ENCODE data around the gene KCNMB2. TPM values are rescaled to one million over a fixed set of nuclear protein-coding genes. Genes with fewer than 3 reads are reported as not detected.
A peak's percentile ranks its signal among the peaks of the same experiment; 100 is the strongest.

KCNMB2 gene
- total and polyA plus RNA-seq, 8 donors, result 0.48 to 3.7 (median 1.8) TPM; not detected in 4

DNA sequence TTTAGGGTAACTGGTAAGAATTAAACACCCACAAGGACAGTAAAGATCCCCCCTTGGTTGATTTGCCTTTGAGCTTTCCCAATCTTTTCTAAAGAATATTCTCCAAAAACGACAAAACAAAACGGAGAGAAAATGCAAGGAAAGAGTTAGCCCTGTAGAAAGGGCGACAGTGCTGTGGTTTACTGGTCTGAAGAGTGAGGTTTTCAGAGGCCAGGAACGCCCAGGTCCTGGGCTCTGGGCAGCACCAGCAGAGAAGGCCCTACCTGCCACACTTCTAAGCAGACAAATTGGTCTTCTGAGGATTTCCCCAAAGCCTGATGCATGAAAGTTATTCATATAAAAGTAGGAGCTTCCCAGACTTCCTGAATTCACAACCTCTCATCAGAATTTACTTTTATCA is 119.3 kb downstream of the KCNMB2 start:
- Histone ChIP-seq H3K4me1 (peaks cover 0 to 4% (median 0%) of the 10 kb centered on the region in 4 donors), H3K4me3 (no peak overlapping the region), H3K27me3 (no peaks in the 10 kb centered on the region), H3K27ac (no peak overlapping the region), H3K9me3 (peaks cover 0 to 15% (median 4%) of the 10 kb centered on the region in 4 donors), H3K36me3 (no peaks in the 10 kb centered on the region)
- intact Hi-C loops (cut with DNase I; ENCODE audit: low total_unique reads), result no loop called here
- WGBS, 5 donors, result 71 to 88% (median 83%) methylated on average over 4 of the region's 4 CpGs
- TF ChIP-seq POLR2A (IDR thresholded peaks at IDR 0.05), result no peak
- TF ChIP-seq, protein P1, sequence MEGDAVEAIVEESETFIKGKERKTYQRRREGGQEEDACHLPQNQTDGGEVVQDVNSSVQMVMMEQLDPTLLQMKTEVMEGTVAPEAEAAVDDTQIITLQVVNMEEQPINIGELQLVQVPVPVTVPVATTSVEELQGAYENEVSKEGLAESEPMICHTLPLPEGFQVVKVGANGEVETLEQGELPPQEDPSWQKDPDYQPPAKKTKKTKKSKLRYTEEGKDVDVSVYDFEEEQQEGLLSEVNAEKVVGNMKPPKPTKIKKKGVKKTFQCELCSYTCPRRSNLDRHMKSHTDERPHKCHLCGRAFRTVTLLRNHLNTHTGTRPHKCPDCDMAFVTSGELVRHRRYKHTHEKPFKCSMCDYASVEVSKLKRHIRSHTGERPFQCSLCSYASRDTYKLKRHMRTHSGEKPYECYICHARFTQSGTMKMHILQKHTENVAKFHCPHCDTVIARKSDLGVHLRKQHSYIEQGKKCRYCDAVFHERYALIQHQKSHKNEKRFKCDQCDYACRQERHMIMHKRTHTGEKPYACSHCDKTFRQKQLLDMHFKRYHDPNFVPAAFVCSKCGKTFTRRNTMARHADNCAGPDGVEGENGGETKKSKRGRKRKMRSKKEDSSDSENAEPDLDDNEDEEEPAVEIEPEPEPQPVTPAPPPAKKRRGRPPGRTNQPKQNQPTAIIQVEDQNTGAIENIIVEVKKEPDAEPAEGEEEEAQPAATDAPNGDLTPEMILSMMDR (IDR thresholded peaks at IDR 0.05), result no peak
- no peak for TF ChIP-seq POLR2AphosphoS5 (IDR thresholded peaks at IDR 0.05)
- no peak for TF ChIP-seq EP300 (IDR thresholded peaks at IDR 0.05)
- DNase-seq, result no peak

DNA sequence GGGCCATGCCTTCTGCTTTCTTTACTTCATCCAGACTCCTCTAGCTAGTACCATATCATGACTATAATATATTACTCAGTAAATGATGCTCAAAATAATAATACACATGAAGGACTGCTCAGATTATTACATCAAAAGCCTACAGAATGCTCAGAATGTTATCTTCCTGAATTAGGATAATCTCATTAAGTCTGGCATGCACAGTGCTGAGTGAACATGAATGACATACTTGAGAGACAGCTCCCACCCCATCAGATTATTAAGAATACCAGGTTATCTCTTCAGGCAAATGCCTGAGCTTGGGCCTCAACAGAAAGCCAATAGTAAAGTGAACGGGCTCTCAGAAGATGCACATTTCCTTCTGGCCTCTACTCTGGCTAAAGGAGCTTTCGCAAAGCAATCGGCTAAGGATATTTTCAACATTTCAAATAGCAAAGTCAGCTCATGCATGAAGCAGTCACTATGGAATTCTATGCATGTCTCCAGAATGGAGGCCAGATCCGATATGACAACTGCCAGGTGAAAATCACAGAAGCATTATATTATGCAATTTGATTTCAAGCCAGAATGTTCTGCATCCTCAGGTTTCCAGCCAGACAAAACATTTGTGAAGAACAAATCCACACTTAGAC is 122.6 kb downstream of the KCNMB2 start:
- no peak for TF ChIP-seq EP300 (IDR thresholded peaks at IDR 0.05)
- TF ChIP-seq, protein P1 (IDR thresholded peaks at IDR 0.05), result no peak
- TF ChIP-seq POLR2A (IDR thresholded peaks at IDR 0.05), result no peak
- TF ChIP-seq POLR2AphosphoS5 (IDR thresholded peaks at IDR 0.05), result no peak
- 77 to 92% (median 88%) methylated on average over 4 of the region's 4 CpGs for WGBS, 5 donors
- Histone ChIP-seq H3K4me3 (no peak overlapping the region), H3K4me1 (peaks cover 0 to 4% (median 0%) of the 10 kb centered on the region in 4 donors), H3K9me3 (no peaks in the 10 kb centered on the region), H3K27me3 (no peaks in the 10 kb centered on the region), H3K27ac (no peak overlapping the region), H3K36me3 (no peaks in the 10 kb centered on the region)
- DNase-seq, result no peak
- intact Hi-C loops (cut with DNase I; ENCODE audit: low total_unique reads), result no loop called here

DNA sequence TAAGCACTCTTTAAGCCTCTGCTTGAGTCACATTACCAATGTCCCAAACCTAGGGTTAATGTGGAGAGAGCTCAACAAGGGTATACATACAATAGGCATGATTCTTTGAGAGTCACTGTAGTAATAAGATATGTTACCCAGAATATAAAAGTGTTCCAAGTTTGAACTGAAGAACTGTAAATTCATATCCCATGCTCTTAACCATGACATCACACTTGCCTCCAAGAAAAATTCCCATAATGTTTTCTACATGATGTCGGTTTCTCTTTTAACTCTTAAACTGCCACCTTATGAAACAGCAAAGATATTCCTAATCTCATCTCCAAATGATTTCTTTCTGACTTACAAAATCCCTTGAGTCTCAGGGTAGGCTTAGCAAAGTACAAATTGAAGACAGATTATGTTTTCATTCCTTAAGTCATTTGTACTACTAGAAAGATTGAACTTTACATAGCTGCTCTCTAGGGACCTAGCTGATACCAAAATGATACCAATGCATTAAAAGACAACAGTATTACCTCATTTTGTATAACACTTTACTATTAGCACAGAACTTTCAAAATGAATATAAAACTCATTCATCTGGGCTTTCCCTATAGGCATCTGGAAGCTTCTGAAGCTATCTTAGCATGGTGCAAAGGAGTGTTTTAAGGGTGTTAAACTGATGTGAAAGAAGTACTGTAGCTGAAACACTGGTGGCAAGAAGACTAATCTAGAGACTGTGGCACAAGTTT is 127.1 kb downstream of the KCNMB2 start:
- Histone ChIP-seq H3K9me3 (no peaks in the 10 kb centered on the region), H3K4me3 (no peak overlapping the region), H3K4me1 (peaks cover 0 to 4% (median 0%) of the 10 kb centered on the region in 4 donors), H3K36me3 (no peaks in the 10 kb centered on the region), H3K27me3 (no peaks in the 10 kb centered on the region), H3K27ac (no peak overlapping the region)
- intact Hi-C loops (cut with DNase I; ENCODE audit: low total_unique reads), result no loop called here
- no peak for TF ChIP-seq POLR2A (IDR thresholded peaks at IDR 0.05)
- peak in 1 of 2 donors; percentile 37 for DNase-seq
- 64 to 90% (median 72%) methylated on average over 1 of the region's 1 CpG for WGBS, 5 donors

DNA sequence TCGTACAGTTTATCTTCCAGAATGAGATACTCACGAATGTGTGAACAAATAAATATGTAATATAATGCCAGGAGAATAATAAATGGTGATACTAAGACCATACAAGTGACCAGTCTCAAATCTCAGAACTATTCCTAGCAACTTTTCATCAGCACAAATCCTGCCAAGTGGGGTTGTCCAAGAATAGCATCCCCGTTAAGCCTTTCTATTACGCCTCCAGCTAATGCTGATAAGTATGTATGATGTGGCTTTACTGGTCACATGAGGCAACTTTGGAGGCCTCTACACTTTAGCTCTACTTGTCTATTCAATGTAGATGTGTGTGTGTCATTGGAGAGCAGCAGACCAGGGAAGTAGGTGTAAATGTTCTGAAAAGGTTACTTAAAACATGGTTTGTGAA is 129.5 kb downstream of the KCNMB2 start:
- intact Hi-C loops (cut with DNase I; ENCODE audit: low total_unique reads), result no loop called here
- no peaks in the 10 kb centered on the region for H3K9me3 ChIP-seq
- no peaks in the 10 kb centered on the region for H3K36me3 ChIP-seq
- H3K4me1 ChIP-seq, result no peaks in the 10 kb centered on the region
- DNase-seq, result no peak
- 57 to 64% (median 60%) methylated on average over 4 of the region's 4 CpGs for whole genome bisulfite sequencing, 5 donors
- no peaks in the 10 kb centered on the region for H3K27me3 ChIP-seq
- no peak overlapping the region for H3K27ac ChIP-seq
- no peak overlapping the region for H3K4me3 ChIP-seq
- TF ChIP-seq EP300 (IDR thresholded peaks at IDR 0.05), result no peak
- TF ChIP-seq, protein P1 (IDR thresholded peaks at IDR 0.05), result no peak
- no peak for TF ChIP-seq POLR2AphosphoS5 (IDR thresholded peaks at IDR 0.05)

All from stomach (tissue), 9 donors.